Caco-2 (cell line): ENCODE data around the gene PCED1B. TPM values are rescaled to one million over a fixed set of nuclear protein-coding genes. Genes with fewer than 3 reads are reported as not detected.

Experiments
- BruUV-seq: library from RNA; stranded (reverse); fragments of 400-500 nt; replicated peaks from 2 replicates; lab custom pipeline; 2021; lab: Mats Ljungman, UMichigan
- CTCF ChIA-PET: fragments of 300-600 bp; sonication (Branson Sonifier 250); formaldehyde crosslinking; loops from one replicate; lab custom pipeline; 2022; ENCODE audit warnings: antibody characterized with exemption; lab: Charles Lee
- POLR2A ChIA-PET: fragments of 300-600 bp; sonication (Branson Sonifier 250); formaldehyde crosslinking; loops from one replicate; lab custom pipeline; 2022; ENCODE audit warnings: antibody characterized with exemption; lab: Charles Lee
- DNase-seq, 2 experiments: peaks; one replicate each; pipeline versions ENCODE4 v3.0.0 to v3.0.0-alpha.2; 2020 to 2022
- H3K27me3 ChIP-seq: replicated peaks from 2 replicates; pipeline ENCODE4 v1.6.0; 2011; ENCODE audit warnings: low read length; ENCODE audit not compliant: control insufficient read depth, insufficient read depth
- H3K36me3 ChIP-seq: 2 replicates; pipeline ENCODE4 v1.5.1; 2011; ENCODE audit warnings: low read length; ENCODE audit not compliant: control insufficient read depth, insufficient read depth
- H3K4me1 ChIP-seq: fragments of 250-450 bp; sonication (Bioruptor Pico); 2 replicates; pipeline ENCODE4 v1.5.1; 2020; ENCODE audit warnings: mild to moderate bottlenecking
- H3K4me3 ChIP-seq: 2 replicates; pipeline ENCODE4 v1.5.1; 2011; ENCODE audit warnings: low read depth, mild to moderate bottlenecking, control low read depth, low read length
- H3K9me3 ChIP-seq: fragments of 250-450 bp; sonication (Bioruptor Pico); 2 replicates; pipeline ENCODE4 v1.5.1; 2020; ENCODE audit warnings: mild to moderate bottlenecking, moderate library complexity
- H3K27ac Mint-ChIP-seq: one replicate; pipeline ENCODE4 v1.8.0; 2022; ENCODE audit warnings: mixed read lengths; ENCODE audit not compliant: unreplicated experiment
- H3K27me3 Mint-ChIP-seq: one replicate; pipeline ENCODE4 v1.8.0; 2022; ENCODE audit warnings: mixed read lengths; ENCODE audit not compliant: insufficient read depth, unreplicated experiment
- H3K36me3 Mint-ChIP-seq: one replicate; pipeline ENCODE4 v1.8.0; 2022; ENCODE audit warnings: mild to moderate bottlenecking, mixed read lengths; ENCODE audit not compliant: insufficient read depth, unreplicated experiment
- H3K4me1 Mint-ChIP-seq: one replicate; pipeline ENCODE4 v1.8.0; 2022; ENCODE audit warnings: low read depth, mixed read lengths; ENCODE audit not compliant: unreplicated experiment
- H3K4me3 Mint-ChIP-seq: one replicate; pipeline ENCODE4 v1.8.0; 2022; ENCODE audit warnings: mild to moderate bottlenecking, moderate library complexity, mixed read lengths; ENCODE audit not compliant: unreplicated experiment
- H3K9me3 Mint-ChIP-seq: one replicate; pipeline ENCODE4 v1.8.0; 2022; ENCODE audit warnings: mixed read lengths; ENCODE audit not compliant: unreplicated experiment
- CTCF ChIP-seq, 2 experiments: fragments of 200-600 bp in 1 of 2; IDR thresholded peaks; 1 replicate in 1 of 2; 2 replicates in 1 of 2; pipeline versions ENCODE4 v1.5.1 to v1.8.0; 2011 to 2022; ENCODE audit warnings: antibody characterized with exemption in 1 of 2, control low read depth in 1 of 2, inconsistent platforms in 1 of 2, low read depth in 1 of 2, low read length in 1 of 2, mild to moderate bottlenecking in 1 of 2, moderate library complexity in 1 of 2; ENCODE audit not compliant: insufficient read depth in 1 of 2, severe bottlenecking in 1 of 2, unreplicated experiment in 1 of 2
- intact Hi-C: fragments of 100-400 bp; cut with micrococcal nuclease; formaldehyde crosslinking; loops from one replicate; pipeline ENCODE4 v1.10.0; 2022; ENCODE audit not compliant: unreplicated experiment
- total RNA-seq: library from RNA; stranded (reverse); gene quantifications from 2 replicates; pipeline ENCODE4 v1.2.3, GENCODE V29; 2022

The PCED1B gene
- total RNA-seq, 1 experiment from 2014 or later: 7.0 TPM

GRCh38 chr12:47067771-47068431 is 11.5 kb upstream of the PCED1B start:
- Mint-ChIP-seq H3K4me1 (no peaks in the 10 kb centered on the region), H3K27ac (no peak overlapping the region), H3K4me3 (no peak overlapping the region), H3K27me3 (no peaks in the 10 kb centered on the region), H3K9me3 (no peaks in the 10 kb centered on the region), H3K36me3 (peaks cover 6% of the 10 kb centered on the region)
- no peak for DNase-seq
- Histone ChIP-seq H3K4me1 (no peaks in the 10 kb centered on the region), H3K4me3 (no peak overlapping the region), H3K27me3 (no peaks in the 10 kb centered on the region), H3K9me3 (no peaks in the 10 kb centered on the region), H3K36me3 (no peaks in the 10 kb centered on the region)
- no peak for TF ChIP-seq CTCF (IDR thresholded peaks at IDR 0.05; ENCODE audit: insufficient read depth in 1 of 2, low read depth in 1 of 2, low read length in 1 of 2, severe bottlenecking in 1 of 2, unreplicated experiment in 1 of 2)
- CTCF ChIA-PET: interaction anchor here (4.6 kb wide), 1 partner anchor 35 kb away, joined by 59 read pairs; no protein-coding TSS in a partner anchor
- POLR2A ChIA-PET: no interaction called here
- intact Hi-C loops: no loop called here
- BruUV-seq: no TSS peak

GRCh38 chr12:47068539-47068938 is 10.9 kb upstream of the PCED1B start:
- Mint-ChIP-seq H3K9me3 (no peaks in the 10 kb centered on the region), H3K36me3 (peaks cover 6% of the 10 kb centered on the region), H3K4me3 (no peak overlapping the region), H3K4me1 (no peaks in the 10 kb centered on the region), H3K27me3 (no peaks in the 10 kb centered on the region), H3K27ac (no peak overlapping the region)
- ChIA-PET POLR2A (no interaction called here), CTCF (interaction anchor here (4.6 kb wide), 1 partner anchor 35 kb away, joined by 59 read pairs; no protein-coding TSS in a partner anchor)
- DNase-seq: no peak
- Histone ChIP-seq H3K9me3 (no peaks in the 10 kb centered on the region), H3K36me3 (no peaks in the 10 kb centered on the region), H3K4me3 (no peak overlapping the region), H3K4me1 (no peaks in the 10 kb centered on the region), H3K27me3 (no peaks in the 10 kb centered on the region)
- intact Hi-C loops: no loop called here
- BruUV-seq: no TSS peak
- no peak for TF ChIP-seq CTCF (IDR thresholded peaks at IDR 0.05; ENCODE audit: insufficient read depth in 1 of 2, low read depth in 1 of 2, low read length in 1 of 2, severe bottlenecking in 1 of 2, unreplicated experiment in 1 of 2)

- ChIA-PET CTCF (interaction anchor here (0.6 to 4.6 kb wide), 6 partner anchors 13 to 718 kb away, joined by 3 to 59 read pairs (median 4); no protein-coding TSS in a partner anchor), POLR2A (interaction anchor here (0.7 kb wide), 1 partner anchor 686 kb away, joined by 4 read pairs; no protein-coding TSS in a partner anchor)
- peaks cover 6% of the 10 kb centered on the region for H3K36me3 Mint-ChIP-seq
- Histone ChIP-seq H3K4me3 (no peak overlapping the region), H3K27me3 (no peaks in the 10 kb centered on the region), H3K4me1 (no peaks in the 10 kb centered on the region), H3K9me3 (no peaks in the 10 kb centered on the region), H3K36me3 (no peaks in the 10 kb centered on the region)
- H3K4me3 Mint-ChIP-seq: no peak overlapping the region
- H3K4me1 Mint-ChIP-seq: no peaks in the 10 kb centered on the region
- intact Hi-C loops: no loop called here
- H3K27ac Mint-ChIP-seq: no peak overlapping the region
- DNase-seq: no peak
- H3K9me3 Mint-ChIP-seq: no peaks in the 10 kb centered on the region
- peaks cover 3% of the 10 kb centered on the region for H3K27me3 Mint-ChIP-seq
- no peak for TF ChIP-seq CTCF (IDR thresholded peaks at IDR 0.05; ENCODE audit: insufficient read depth in 1 of 2, low read depth in 1 of 2, low read length in 1 of 2, severe bottlenecking in 1 of 2, unreplicated experiment in 1 of 2)
- BruUV-seq: no TSS peak
Observed at GRCh38 chr12:47070310-47070709, 9.1 kb upstream of the PCED1B start.
